Endothelial cell of umbilical vein (primary cell): ENCODE measurements around the gene COCH. TPM values are rescaled to one million over a fixed set of nuclear protein-coding genes. Genes with fewer than 3 reads are reported as not detected.

Experiments
- BruUV-seq: library from RNA; stranded (reverse); fragments of 400-500 nt; replicated peaks from 2 replicates; lab custom pipeline; 2021; lab: Mats Ljungman, UMichigan
- CTCF ChIA-PET: fragments of 300-600, 350-600 bp; sonication (Branson Sonifier 250); formaldehyde crosslinking; loops from one replicate; lab custom pipeline; 2021; ENCODE audit warnings: antibody characterized with exemption, inconsistent platforms; lab: Charles Lee
- POLR2A ChIA-PET: fragments of 300-600, 350-600 bp; sonication (Branson Sonifier 250); formaldehyde crosslinking; loops from one replicate; lab custom pipeline; 2021; ENCODE audit warnings: antibody characterized with exemption, inconsistent platforms; lab: Charles Lee
- DNase-seq: peaks from one replicate; pipeline ENCODE4 v3.0.0-alpha.2; 2011; ENCODE audit warnings: low read depth, low spot score
- FAIRE-seq: peaks from 2 replicates; lab custom pipeline; 2011; peaks lifted over from hg19 to GRCh38; lab: Jason Lieb, UNC
- H2AFZ ChIP-seq: 2 replicates; pipeline ENCODE4 v1.6.0; 2012; ENCODE audit warnings: low read depth, low read length, control low read depth, inconsistent platforms
- H3K27ac ChIP-seq: 2 replicates; pipeline ENCODE4 v1.5.1; 2011; ENCODE audit warnings: low read depth, mild to moderate bottlenecking, control low read depth, low read length, moderate library complexity; ENCODE audit not compliant: insufficient read depth
- H3K27me3 ChIP-seq, 2 experiments: 2 replicates each; pipeline versions ENCODE4 v1.6.0 to v1.6.1; 2011; ENCODE audit warnings: low read length in 2 of 2, mixed read lengths in 1 of 2; ENCODE audit not compliant: control insufficient read depth in 2 of 2, insufficient read depth in 2 of 2
- H3K36me3 ChIP-seq, 2 experiments: 2 replicates in 1 of 2; 3 replicates in 1 of 2; pipeline ENCODE4 v1.5.1; 2011; ENCODE audit warnings: low read length in 2 of 2, mild to moderate bottlenecking in 1 of 2, moderate library complexity in 1 of 2; ENCODE audit not compliant: control insufficient read depth in 2 of 2, insufficient read depth in 2 of 2; ENCODE audit errors: extremely low read depth in 1 of 2
- H3K4me1 ChIP-seq: 3 replicates; pipeline ENCODE4 v1.5.1; 2011; ENCODE audit warnings: mild to moderate bottlenecking, low read length; ENCODE audit not compliant: control insufficient read depth, insufficient read depth; ENCODE audit errors: extremely low read depth
- H3K4me2 ChIP-seq: 2 replicates; pipeline ENCODE4 v1.6.1; 2011; ENCODE audit warnings: low read length, control low read depth, mixed read lengths; ENCODE audit not compliant: insufficient read depth
- H3K4me3 ChIP-seq, 3 experiments: fragments of 200-600 bp in 1 of 3; sonication (generic), shearing (Covaris generic) in 1 of 3; replicated peaks in 1 of 3; 2 replicates each; pipeline ENCODE4 v1.5.1; 2011 to 2016; ENCODE audit warnings: control low read depth in 3 of 3, low read length in 3 of 3, mild to moderate bottlenecking in 2 of 3, inconsistent platforms in 1 of 3, low read depth in 1 of 3, moderate library complexity in 1 of 3; ENCODE audit not compliant: insufficient read depth in 1 of 3
- H3K79me2 ChIP-seq: 2 replicates; pipeline ENCODE4 v1.6.0; 2012; ENCODE audit warnings: low read length, inconsistent platforms; ENCODE audit not compliant: control insufficient read depth, insufficient read depth
- H3K9ac ChIP-seq: replicated peaks from 2 replicates; pipeline ENCODE3; 2011; ENCODE audit warnings: low read length, control low read depth; ENCODE audit not compliant: insufficient read depth; ENCODE audit errors: extremely low read depth
- H3K9me1 ChIP-seq: replicated peaks from 3 replicates; pipeline ENCODE4 v1.6.0; 2011; ENCODE audit warnings: mild to moderate bottlenecking, low read length; ENCODE audit not compliant: control insufficient read depth, insufficient read depth; ENCODE audit errors: extremely low read depth
- H3K9me3 ChIP-seq: replicated peaks from 2 replicates; pipeline ENCODE4 v1.5.1; 2012; ENCODE audit warnings: low read length, inconsistent platforms; ENCODE audit not compliant: control insufficient read depth, insufficient read depth
- H4K20me1 ChIP-seq: replicated peaks from 2 replicates; pipeline ENCODE3; 2011; ENCODE audit warnings: mild to moderate bottlenecking, low read length; ENCODE audit not compliant: control insufficient read depth, insufficient read depth; ENCODE audit errors: extremely low read depth
- EZH2 ChIP-seq: IDR thresholded peaks from 2 replicates; pipeline ENCODE4 v1.6.1; 2012; ENCODE audit warnings: borderline replicate concordance, low read depth, mild to moderate bottlenecking, moderate library complexity, low read length, inconsistent platforms; ENCODE audit not compliant: severe bottlenecking
- FOS ChIP-seq: IDR thresholded peaks from 2 replicates; pipeline ENCODE4 v1.6.1; 2011; ENCODE audit warnings: mild to moderate bottlenecking, low read length, moderate library complexity, borderline replicate concordance; ENCODE audit not compliant: insufficient read depth
- GATA2 ChIP-seq: IDR thresholded peaks from 2 replicates; pipeline ENCODE4 v1.7.0; 2011; ENCODE audit warnings: low read depth, mild to moderate bottlenecking, moderate library complexity, mixed read lengths, low read length; ENCODE audit not compliant: insufficient read length, insufficient read depth
- JUN ChIP-seq: IDR thresholded peaks from 2 replicates; pipeline ENCODE4 v1.6.1; 2011; ENCODE audit warnings: borderline replicate concordance, low read depth; ENCODE audit not compliant: insufficient read length, insufficient read depth
- MYC ChIP-seq: IDR thresholded peaks from one replicate; pipeline ENCODE4 v1.6.1; 2011; ENCODE audit warnings: mild to moderate bottlenecking, low read depth, low read length
- POLR2A ChIP-seq: IDR thresholded peaks from 2 replicates; pipeline ENCODE4 v1.6.1; 2012; ENCODE audit warnings: low read depth, mild to moderate bottlenecking, control low read depth, low read length
- POLR2AphosphoS5 ChIP-seq: IDR thresholded peaks from 2 replicates; pipeline ENCODE4 v1.6.1; 2012; ENCODE audit warnings: low read depth, mild to moderate bottlenecking, control low read depth, low read length, moderate library complexity; ENCODE audit not compliant: insufficient read depth
- dilution Hi-C: fragments of 300-500 bp; cut with MboI; formaldehyde crosslinking; loops from one replicate; pipeline ENCODE4 v1.15.0; 2019; ENCODE audit warnings: low sequenced_read_pairs; ENCODE audit not compliant: extremely low pct_ligation_motif_present
- intact Hi-C: fragments of 100-400 bp; cut with micrococcal nuclease; formaldehyde crosslinking; loops from one replicate; pipeline ENCODE4 v1.10.0; 2022
- polyA plus RNA-seq, 4 experiments: library from polyadenylated mRNA; depleted of rRNA in 3 of 4; stranded (reverse) in 3 of 4; unstranded in 1 of 4; fragments of >200 nt; gene quantifications; 2 replicates each; pipeline versions ENCODE4 v1.2.1 to v1.2.3, GENCODE V29; 2011 to 2012; ENCODE audit warnings: missing spikeins in 1 of 4
- total RNA-seq: library from RNA; stranded (reverse); gene quantifications from 2 replicates; pipeline ENCODE4 v1.2.3, GENCODE V29; 2021
- TF ChIP-seq, protein P1 (sequence below): IDR thresholded peaks from 2 replicates; pipeline ENCODE4 v1.6.1; 2011; ENCODE audit not compliant: insufficient read depth, insufficient read length
- TF ChIP-seq, protein P2 (sequence below), 2 donors: IDR thresholded peaks; 1 replicate in 1 of 2; 2 replicates in 1 of 2; pipeline ENCODE4 v1.5.1; 2011; ENCODE audit warnings: low read length in 2 of 2, mild to moderate bottlenecking in 2 of 2, moderate library complexity in 2 of 2, control low read depth in 1 of 2, inconsistent platforms in 1 of 2, low read depth in 1 of 2; ENCODE audit not compliant: insufficient read depth in 1 of 2; ENCODE audit errors: extremely low read depth in 1 of 2

Gene COCH
- total and polyA plus RNA-seq, 2 donors (not counting 3 experiments of a cell fraction or from before 2014, with no cell fraction given): 0.87 to 1.9 TPM

DNA sequence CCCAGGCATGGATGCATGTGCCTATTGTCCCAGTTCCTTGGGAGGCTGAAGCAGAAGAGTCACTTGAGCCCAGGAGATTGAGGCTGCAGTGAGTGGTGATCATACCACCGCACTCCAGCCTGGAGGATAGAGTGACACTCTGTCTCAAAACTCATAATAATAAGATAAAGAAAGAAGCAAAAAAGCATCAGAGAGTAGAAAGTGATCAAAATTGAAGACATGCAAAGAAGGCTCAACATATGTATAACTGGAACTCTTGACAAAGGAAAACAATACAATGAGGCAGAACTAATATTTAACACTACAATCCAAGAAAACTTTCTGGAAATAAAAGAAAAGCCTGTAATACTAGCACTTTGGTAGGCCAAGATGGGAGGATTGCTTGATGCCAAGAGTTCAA, 48.3 kb upstream of the COCH start:
- H2AFZ ChIP-seq: no peak overlapping the region
- ChIA-PET POLR2A (no interaction called here), CTCF (no interaction called here)
- H3K4me2 ChIP-seq: no peak overlapping the region
- H4K20me1 ChIP-seq: no peaks in the 10 kb centered on the region
- no peaks in the 10 kb centered on the region for H3K36me3 ChIP-seq
- H3K27ac ChIP-seq: no peak overlapping the region
- H3K9me3 ChIP-seq: no peaks in the 10 kb centered on the region
- intact Hi-C loops (no loop called here), dilution Hi-C loops (no loop called here)
- H3K4me1 ChIP-seq: no peaks in the 10 kb centered on the region
- TF ChIP-seq EZH2 (no peak), POLR2AphosphoS5 (no peak), MYC (no peak), JUN (no peak), GATA2 (no peak), FOS (no peak), POLR2A (no peak)
- TF ChIP-seq, protein P1, sequence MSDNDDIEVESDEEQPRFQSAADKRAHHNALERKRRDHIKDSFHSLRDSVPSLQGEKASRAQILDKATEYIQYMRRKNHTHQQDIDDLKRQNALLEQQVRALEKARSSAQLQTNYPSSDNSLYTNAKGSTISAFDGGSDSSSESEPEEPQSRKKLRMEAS: no peak
- TF ChIP-seq, protein P2, sequence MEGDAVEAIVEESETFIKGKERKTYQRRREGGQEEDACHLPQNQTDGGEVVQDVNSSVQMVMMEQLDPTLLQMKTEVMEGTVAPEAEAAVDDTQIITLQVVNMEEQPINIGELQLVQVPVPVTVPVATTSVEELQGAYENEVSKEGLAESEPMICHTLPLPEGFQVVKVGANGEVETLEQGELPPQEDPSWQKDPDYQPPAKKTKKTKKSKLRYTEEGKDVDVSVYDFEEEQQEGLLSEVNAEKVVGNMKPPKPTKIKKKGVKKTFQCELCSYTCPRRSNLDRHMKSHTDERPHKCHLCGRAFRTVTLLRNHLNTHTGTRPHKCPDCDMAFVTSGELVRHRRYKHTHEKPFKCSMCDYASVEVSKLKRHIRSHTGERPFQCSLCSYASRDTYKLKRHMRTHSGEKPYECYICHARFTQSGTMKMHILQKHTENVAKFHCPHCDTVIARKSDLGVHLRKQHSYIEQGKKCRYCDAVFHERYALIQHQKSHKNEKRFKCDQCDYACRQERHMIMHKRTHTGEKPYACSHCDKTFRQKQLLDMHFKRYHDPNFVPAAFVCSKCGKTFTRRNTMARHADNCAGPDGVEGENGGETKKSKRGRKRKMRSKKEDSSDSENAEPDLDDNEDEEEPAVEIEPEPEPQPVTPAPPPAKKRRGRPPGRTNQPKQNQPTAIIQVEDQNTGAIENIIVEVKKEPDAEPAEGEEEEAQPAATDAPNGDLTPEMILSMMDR (IDR thresholded peaks at IDR 0.05; ENCODE audit: extremely low read depth in 1 of 2, insufficient read depth in 1 of 2, low read depth in 1 of 2, low read length in 2 of 2): no peak
- H3K27me3 ChIP-seq: peaks cover 0 to 3% of the 10 kb centered on the region in 2 experiments
- BruUV-seq: no TSS peak
- no peak overlapping the region for H3K9ac ChIP-seq
- FAIRE-seq: no peak
- no peak for DNase-seq
- H3K4me3 ChIP-seq: no peak overlapping the region
- H3K79me2 ChIP-seq: no peaks in the 10 kb centered on the region
- H3K9me1 ChIP-seq: no peaks in the 10 kb centered on the region
